Ovary (tissue), 3 donors: Measurements from ENCODE around the gene ZNF740.

Experiments
- CTCF ChIP-seq, 3 donors: fragments of 450-650 bp in 2 of 3; fragments of 200-600 bp in 1 of 3; IDR thresholded peaks; one replicate each; pipeline versions ENCODE4 v1.5.1 to v1.8.0; 2016 to 2022; ENCODE audit warnings: antibody characterized with exemption in 3 of 3, mild to moderate bottlenecking in 1 of 3
- EP300 ChIP-seq: sonication (generic); formaldehyde crosslinking; IDR thresholded peaks from one replicate; pipeline ENCODE4 v1.6.1; 2017; ENCODE audit warnings: antibody characterized with exemption
- POLR2A ChIP-seq: fragments of 450-650 bp; IDR thresholded peaks from one replicate; pipeline ENCODE4 v1.6.1; 2017; ENCODE audit warnings: antibody characterized with exemption, mild to moderate bottlenecking, moderate library complexity
- donor health status: DM: no; HTN: no; CAD: no.

- no peak for TF ChIP-seq CTCF (IDR thresholded peaks at IDR 0.05)
- TF ChIP-seq EP300: no peak
- TF ChIP-seq POLR2A: no peak
Observed at GRCh38 chr12:53198486-53199110, 18.1 kb downstream of the ZNF740 start.
